Kidney (tissue), 14 donors: ENCODE results near the gene COP1. TPM values are rescaled to one million over a fixed set of nuclear protein-coding genes. Genes with fewer than 3 reads are reported as not detected.

Source experiments
- DNase-seq, 5 donors: peaks; one replicate each; pipeline ENCODE4 v3.0.0-alpha.2; 2013 to 2020
- FAIRE-seq: peaks from 2 replicates; lab custom pipeline; 2012; peaks lifted over from hg19 to GRCh38; lab: Jason Lieb, UNC
- H3K27ac ChIP-seq, 2 donors: one replicate each; pipeline ENCODE4 v1.7.0; 2013; ENCODE audit warnings: low read depth in 2 of 2, low read length in 2 of 2, inconsistent platforms in 1 of 2
- H3K27me3 ChIP-seq: one replicate; pipeline ENCODE4 v1.7.1; 2013; ENCODE audit warnings: low read length, inconsistent platforms; ENCODE audit not compliant: control insufficient read depth, insufficient read depth
- H3K36me3 ChIP-seq, 3 donors: one replicate each; pipeline versions ENCODE4 v1.7.0 to v1.7.1; 2013; ENCODE audit warnings: low read length in 3 of 3, control low read depth in 1 of 3, inconsistent platforms in 1 of 3; ENCODE audit not compliant: insufficient read depth in 3 of 3, control insufficient read depth in 2 of 3
- H3K4me1 ChIP-seq, 3 donors: one replicate each; pipeline versions ENCODE4 v1.7.0 to v1.7.1; 2013; ENCODE audit warnings: low read length in 3 of 3, inconsistent platforms in 1 of 3, low read depth in 1 of 3; ENCODE audit not compliant: control insufficient read depth in 2 of 3, insufficient read depth in 2 of 3
- H3K4me3 ChIP-seq, 3 donors: one replicate each; pipeline versions ENCODE4 v1.7.0 to v1.8.1; 2013; ENCODE audit warnings: low read length in 3 of 3, control low read depth in 1 of 3, inconsistent platforms in 1 of 3
- H3K9ac ChIP-seq, 3 donors: one replicate each; pipeline versions ENCODE4 v1.7.0 to v1.7.1; 2013; ENCODE audit warnings: low read length in 3 of 3, control low read depth in 1 of 3, inconsistent platforms in 1 of 3
- H3K9me3 ChIP-seq, 3 donors: one replicate each; pipeline versions ENCODE4 v1.7.0 to v1.7.1; 2013; ENCODE audit warnings: low read length in 3 of 3, control low read depth in 1 of 3, inconsistent platforms in 1 of 3; ENCODE audit not compliant: control insufficient read depth in 2 of 3, insufficient read depth in 1 of 3
- intact Hi-C: fragments of 100-400 bp; cut with DNase I; formaldehyde crosslinking; loops from one replicate; pipeline ENCODE4 v1.11.1; 2022
- polyA plus RNA-seq: library from polyadenylated mRNA; stranded (reverse); fragments of 350-450 nt; fragmentation: Illumina TruSeq; extraction: RNeasy Lipid Tissue Mini Kit (QIAGEN cat#74804); gene quantifications from one replicate; pipeline ENCODE4 v1.2.3, GENCODE V29; 2014; ENCODE audit warnings: low read depth, low replicate concordance; ENCODE audit not compliant: insufficient read depth
- total RNA-seq: library from RNA; stranded (reverse); fragmentation: NEBNext Ultra II Directional; extraction: Animal tissue kit (Norgen Biotek cat#: 25700); gene quantifications from one replicate; pipeline ENCODE4 v1.2.1, GENCODE V29; 2021
- TF ChIP-seq, protein P1 (sequence below): IDR thresholded peaks from 3 replicates; pipeline ENCODE4 v1.5.1; 2012; ENCODE audit warnings: mild to moderate bottlenecking, moderate library complexity, borderline replicate concordance; ENCODE audit not compliant: insufficient read depth; ENCODE audit errors: extremely low read depth
- donor health status: control.
- donor health status: control.
- donor health status: control.
- donor health status: control.
- donor health status: control.
- donor health status: DM: yes; HTN: yes; CAD: no.
- donor health status: Normal renal cell carcinoma (clear cell type).

The COP1 gene
- total and polyA plus RNA-seq, 2 donors from 2014 or later = 38.3 to 40.2 TPM

DNA sequence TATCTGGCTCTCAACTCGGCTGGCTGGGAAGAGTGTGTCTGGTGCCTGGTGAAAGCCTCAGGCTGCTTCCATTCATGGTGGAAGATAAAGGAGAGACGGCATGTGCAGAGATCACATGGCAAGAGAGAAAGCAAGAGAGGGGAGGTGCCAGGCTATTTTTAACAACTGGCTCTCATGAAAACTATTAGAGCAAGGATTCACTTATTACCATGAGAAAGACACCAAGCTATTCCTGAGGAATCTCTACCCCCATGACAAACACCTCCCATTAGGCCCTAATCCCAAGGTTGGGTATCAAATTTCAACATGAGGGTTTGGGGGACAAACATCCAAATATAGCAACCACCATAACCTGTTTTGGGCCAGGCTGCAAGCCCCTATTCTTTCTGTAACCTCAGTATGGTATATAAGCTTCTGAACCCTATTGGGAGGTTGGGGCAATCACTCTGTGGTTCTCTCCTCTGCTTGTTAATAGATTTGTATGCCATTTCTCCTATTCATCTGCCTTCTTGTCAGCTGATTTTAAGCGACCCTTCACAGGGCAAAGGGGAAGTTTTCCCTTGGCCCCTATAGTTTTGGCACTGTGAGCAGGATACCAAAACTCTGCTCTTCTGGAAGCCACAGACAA is 284.7 kb downstream of the COP1 start:
- intact Hi-C loops = no loop called here

DNA sequence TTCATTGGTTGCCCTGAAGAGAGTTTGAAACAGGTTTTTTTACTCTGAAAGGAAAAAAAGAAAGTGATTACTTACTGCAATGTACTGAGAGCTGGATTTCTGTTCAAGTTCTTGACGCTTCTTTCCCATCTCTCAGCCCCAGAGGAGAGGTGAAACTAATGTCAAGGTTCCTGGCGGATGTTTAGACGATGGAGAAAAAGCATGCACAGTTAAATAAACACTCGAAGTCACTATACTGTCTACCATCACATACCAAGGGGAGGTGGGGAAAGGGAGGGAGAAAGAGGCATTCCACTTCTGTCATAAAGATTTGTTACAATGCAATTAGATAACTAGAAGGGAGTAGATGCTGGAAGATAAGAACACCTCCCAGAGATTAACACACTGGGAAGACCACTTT is 286.7 kb downstream of the COP1 start:
- Histone ChIP-seq H3K4me3 (no peak overlapping the region), H3K9ac (no peak overlapping the region), H3K27ac (no peak overlapping the region), H3K4me1 (no peaks in the 10 kb centered on the region), H3K27me3 (no peaks in the 10 kb centered on the region), H3K9me3 (no peaks in the 10 kb centered on the region), H3K36me3 (no peaks in the 10 kb centered on the region)
- DNase-seq (peak in 1 of 5 donors; percentile 7), FAIRE-seq (no peak)
- intact Hi-C loops = no loop called here
- TF ChIP-seq, protein P1, sequence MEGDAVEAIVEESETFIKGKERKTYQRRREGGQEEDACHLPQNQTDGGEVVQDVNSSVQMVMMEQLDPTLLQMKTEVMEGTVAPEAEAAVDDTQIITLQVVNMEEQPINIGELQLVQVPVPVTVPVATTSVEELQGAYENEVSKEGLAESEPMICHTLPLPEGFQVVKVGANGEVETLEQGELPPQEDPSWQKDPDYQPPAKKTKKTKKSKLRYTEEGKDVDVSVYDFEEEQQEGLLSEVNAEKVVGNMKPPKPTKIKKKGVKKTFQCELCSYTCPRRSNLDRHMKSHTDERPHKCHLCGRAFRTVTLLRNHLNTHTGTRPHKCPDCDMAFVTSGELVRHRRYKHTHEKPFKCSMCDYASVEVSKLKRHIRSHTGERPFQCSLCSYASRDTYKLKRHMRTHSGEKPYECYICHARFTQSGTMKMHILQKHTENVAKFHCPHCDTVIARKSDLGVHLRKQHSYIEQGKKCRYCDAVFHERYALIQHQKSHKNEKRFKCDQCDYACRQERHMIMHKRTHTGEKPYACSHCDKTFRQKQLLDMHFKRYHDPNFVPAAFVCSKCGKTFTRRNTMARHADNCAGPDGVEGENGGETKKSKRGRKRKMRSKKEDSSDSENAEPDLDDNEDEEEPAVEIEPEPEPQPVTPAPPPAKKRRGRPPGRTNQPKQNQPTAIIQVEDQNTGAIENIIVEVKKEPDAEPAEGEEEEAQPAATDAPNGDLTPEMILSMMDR = no peak

More for the DNA sequence above, 284.7 kb downstream of the COP1 start:
- H3K4me1 ChIP-seq = no peaks in the 10 kb centered on the region
- no peaks in the 10 kb centered on the region for H3K9me3 ChIP-seq
- no peak overlapping the region for H3K4me3 ChIP-seq
- no peaks in the 10 kb centered on the region for H3K27me3 ChIP-seq
- H3K27ac ChIP-seq = no peak overlapping the region
- DNase-seq = no peak
- TF ChIP-seq, protein P1 = no peak
- H3K9ac ChIP-seq = no peak overlapping the region
- FAIRE-seq = no peak
- no peaks in the 10 kb centered on the region for H3K36me3 ChIP-seq

DNA sequence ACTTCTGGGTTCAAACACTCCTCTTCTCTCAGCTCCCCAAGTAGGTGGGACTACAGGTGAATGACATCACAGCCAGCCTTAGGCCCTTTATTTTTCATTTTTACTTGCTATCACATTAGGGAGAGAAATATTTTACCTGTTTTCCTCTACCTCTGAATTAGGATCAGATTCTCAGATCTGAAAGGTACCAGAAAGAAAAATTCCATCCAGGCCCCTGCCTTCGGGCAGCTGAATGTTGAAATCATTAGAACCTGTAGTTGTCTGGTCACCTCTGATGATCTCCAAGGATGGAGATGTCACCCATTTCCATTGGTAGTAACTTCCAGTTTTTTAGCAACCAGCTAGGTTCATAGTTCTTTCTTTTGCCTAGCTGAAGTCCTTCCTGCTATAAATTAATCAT is 288.1 kb downstream of the COP1 start:
- H3K4me1 ChIP-seq = no peaks in the 10 kb centered on the region
- TF ChIP-seq, protein P1 = no peak
- H3K27me3 ChIP-seq = no peaks in the 10 kb centered on the region
- no peak overlapping the region for H3K9ac ChIP-seq
- intact Hi-C loops = no loop called here
- no peak overlapping the region for H3K4me3 ChIP-seq
- DNase-seq = no peak
- FAIRE-seq = no peak
- no peaks in the 10 kb centered on the region for H3K9me3 ChIP-seq
- H3K36me3 ChIP-seq = no peaks in the 10 kb centered on the region
- H3K27ac ChIP-seq = no peak overlapping the region
